Activated T-helper 17 cell treated with anti-CD3 and anti-CD28 coated beads, Interleukin-2, amount 50 U/mL, for 72 hours (primary cell): ENCODE data around the gene MAML3. TPM values are rescaled to one million over a fixed set of nuclear protein-coding genes. Genes with fewer than 3 reads are reported as not detected.

Experiments used
- ATAC-seq: fragments of 150-1000 bp; cut with Tn5 transposase; replicated peaks from 2 replicates; pipeline ENCODE4 v1.10.0; 2021; ENCODE audit warnings: mild to moderate bottlenecking, moderate library complexity
- H3K27ac Mint-ChIP-seq: one replicate; pipeline ENCODE4 v1.8.0; 2022; ENCODE audit warnings: mixed read lengths
- H3K27me3 Mint-ChIP-seq: one replicate; pipeline ENCODE4 v1.8.0; 2022; ENCODE audit warnings: mixed read lengths
- H3K36me3 Mint-ChIP-seq: one replicate; pipeline ENCODE4 v1.8.0; 2022; ENCODE audit warnings: low read depth, mild to moderate bottlenecking, mixed read lengths
- H3K4me1 Mint-ChIP-seq: one replicate; pipeline ENCODE4 v1.8.0; 2022; ENCODE audit warnings: mixed read lengths
- H3K4me3 Mint-ChIP-seq: one replicate; pipeline ENCODE4 v1.8.0; 2022; ENCODE audit warnings: mild to moderate bottlenecking, mixed read lengths
- H3K9me3 Mint-ChIP-seq: one replicate; pipeline ENCODE4 v1.8.0; 2022; ENCODE audit warnings: mixed read lengths
- total RNA-seq, 2 donors: library from RNA; stranded (reverse); gene quantifications; one replicate each; pipeline ENCODE4 v1.2.3, GENCODE V29; 2022

The MAML3 gene
- total RNA-seq, 2 donors from 2014 or later, result 0.98 to 1.3 TPM

DNA sequence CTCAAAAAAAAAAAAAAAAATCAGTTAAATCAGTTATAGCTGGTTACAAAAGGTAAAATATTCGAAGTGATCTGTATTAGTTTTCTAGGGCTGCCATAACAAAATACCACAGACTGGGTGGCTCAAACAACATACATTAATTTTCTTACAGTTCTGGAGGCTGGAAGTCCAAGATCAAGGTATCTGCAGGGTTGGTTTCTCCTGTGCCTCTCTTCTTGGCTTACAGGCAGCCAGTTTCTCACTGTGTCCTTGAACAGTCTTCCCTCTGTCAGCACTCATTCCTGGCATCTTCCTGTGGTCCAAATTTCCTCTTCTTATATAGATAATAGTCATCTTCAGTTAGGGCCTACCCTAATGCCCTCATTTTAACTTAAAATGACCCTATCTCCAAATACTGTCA is 248.5 kb downstream of the MAML3 start:
- H3K36me3 Mint-ChIP-seq, result no peaks in the 10 kb centered on the region
- H3K9me3 Mint-ChIP-seq, result peaks cover 3% of the 10 kb centered on the region
- H3K27me3 Mint-ChIP-seq, result peaks cover 3% of the 10 kb centered on the region
- no peak overlapping the region for H3K4me3 Mint-ChIP-seq
- no peak overlapping the region for H3K27ac Mint-ChIP-seq
- ATAC-seq, result no peak
- no peaks in the 10 kb centered on the region for H3K4me1 Mint-ChIP-seq

DNA sequence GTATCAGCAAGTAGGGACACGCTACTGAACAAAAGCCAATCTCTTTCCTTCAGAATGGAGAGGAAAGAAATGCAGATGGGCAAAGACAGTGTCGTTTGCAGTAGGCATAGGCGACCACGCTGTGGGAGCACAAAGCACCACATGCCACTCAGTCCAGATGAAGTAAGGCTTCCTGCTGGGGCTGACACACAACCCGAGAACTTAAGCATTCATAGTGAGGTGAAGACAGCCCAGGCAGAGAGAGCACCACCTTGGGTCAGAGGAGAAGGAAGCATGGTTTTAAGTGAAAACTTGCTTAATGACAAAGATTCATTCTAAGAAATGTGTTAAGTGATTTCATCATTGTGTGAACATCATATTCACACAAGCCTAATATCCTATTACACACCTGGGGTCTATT is 249.6 kb downstream of the MAML3 start:
- Mint-ChIP-seq H3K36me3 (no peaks in the 10 kb centered on the region), H3K27ac (no peak overlapping the region), H3K9me3 (peaks cover 3% of the 10 kb centered on the region), H3K4me3 (no peak overlapping the region), H3K4me1 (no peaks in the 10 kb centered on the region), H3K27me3 (peaks cover 3% of the 10 kb centered on the region)
- no peak for ATAC-seq

DNA sequence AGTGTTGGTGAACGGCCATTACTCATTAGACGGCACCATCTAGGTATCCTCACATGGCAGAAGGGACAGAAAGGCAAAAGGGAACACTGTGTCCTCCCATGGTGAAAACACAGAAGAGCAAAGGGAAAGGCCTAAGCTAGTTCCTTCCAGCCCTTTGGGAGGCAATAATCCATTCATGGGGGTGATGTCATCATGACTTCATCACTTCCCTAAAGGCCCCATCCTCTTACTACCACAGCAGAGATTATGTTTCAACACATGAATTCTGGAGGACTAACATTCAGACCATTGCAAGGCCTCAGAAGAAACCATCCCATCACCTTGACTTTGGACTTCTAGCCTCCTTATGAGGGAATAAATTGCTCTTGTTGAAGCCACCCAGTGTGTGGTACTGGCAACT is 250.1 kb downstream of the MAML3 start:
- Mint-ChIP-seq H3K27ac (no peak overlapping the region), H3K4me1 (no peaks in the 10 kb centered on the region), H3K9me3 (peaks cover 3% of the 10 kb centered on the region), H3K4me3 (no peak overlapping the region), H3K27me3 (peaks cover 3% of the 10 kb centered on the region), H3K36me3 (no peaks in the 10 kb centered on the region)
- no peak for ATAC-seq

DNA sequence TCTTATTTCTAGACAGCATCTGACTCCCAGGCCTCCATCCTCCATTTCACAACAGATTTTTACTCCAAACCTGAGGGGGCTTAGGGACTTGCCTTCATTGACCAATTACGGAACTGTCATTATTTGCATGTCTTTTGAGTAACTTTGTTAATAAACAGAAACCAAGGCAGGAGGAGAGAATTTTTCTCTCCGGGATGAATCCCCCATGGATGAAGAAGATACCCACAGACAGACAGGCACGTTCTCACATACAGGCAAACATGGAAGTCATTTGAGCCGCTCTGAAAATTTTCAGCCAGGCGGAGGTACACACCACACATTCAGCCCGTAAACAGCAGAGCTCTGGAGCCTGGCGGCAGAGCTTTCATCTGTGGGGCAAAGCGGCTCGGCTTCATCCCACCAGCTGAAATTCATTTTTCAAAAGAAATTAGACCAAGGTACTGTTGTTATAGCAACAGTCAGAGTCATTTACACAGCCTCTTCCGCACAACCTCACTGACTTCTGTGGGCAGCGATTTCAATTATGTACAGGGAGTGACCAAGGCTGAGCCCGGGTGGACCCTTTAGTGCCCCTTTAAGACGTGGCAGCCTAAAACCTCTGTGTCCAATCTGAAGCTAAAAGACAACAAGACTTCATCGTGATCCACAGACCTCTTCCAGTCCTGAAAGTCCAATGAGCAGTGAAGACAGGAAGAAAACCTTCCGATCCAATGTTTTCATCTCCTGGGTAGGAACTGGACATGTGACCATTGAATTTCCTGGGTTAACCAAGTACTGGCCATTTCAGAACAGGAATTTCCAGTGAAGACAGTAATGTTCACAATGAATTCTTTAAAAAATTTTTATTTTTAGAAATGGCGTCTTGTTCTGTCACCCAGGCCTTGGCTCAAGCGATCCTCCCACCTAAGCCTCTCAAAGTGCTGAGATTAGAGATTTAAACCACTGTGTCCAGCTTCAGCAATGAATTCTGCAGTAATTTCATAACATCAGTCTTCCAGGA is 251.4 kb downstream of the MAML3 start:
- Mint-ChIP-seq H3K27ac (no peak overlapping the region), H3K4me1 (no peaks in the 10 kb centered on the region), H3K4me3 (no peak overlapping the region), H3K36me3 (no peaks in the 10 kb centered on the region), H3K9me3 (peaks cover 3% of the 10 kb centered on the region), H3K27me3 (peaks cover 3% of the 10 kb centered on the region)
- ATAC-seq, result no peak

DNA sequence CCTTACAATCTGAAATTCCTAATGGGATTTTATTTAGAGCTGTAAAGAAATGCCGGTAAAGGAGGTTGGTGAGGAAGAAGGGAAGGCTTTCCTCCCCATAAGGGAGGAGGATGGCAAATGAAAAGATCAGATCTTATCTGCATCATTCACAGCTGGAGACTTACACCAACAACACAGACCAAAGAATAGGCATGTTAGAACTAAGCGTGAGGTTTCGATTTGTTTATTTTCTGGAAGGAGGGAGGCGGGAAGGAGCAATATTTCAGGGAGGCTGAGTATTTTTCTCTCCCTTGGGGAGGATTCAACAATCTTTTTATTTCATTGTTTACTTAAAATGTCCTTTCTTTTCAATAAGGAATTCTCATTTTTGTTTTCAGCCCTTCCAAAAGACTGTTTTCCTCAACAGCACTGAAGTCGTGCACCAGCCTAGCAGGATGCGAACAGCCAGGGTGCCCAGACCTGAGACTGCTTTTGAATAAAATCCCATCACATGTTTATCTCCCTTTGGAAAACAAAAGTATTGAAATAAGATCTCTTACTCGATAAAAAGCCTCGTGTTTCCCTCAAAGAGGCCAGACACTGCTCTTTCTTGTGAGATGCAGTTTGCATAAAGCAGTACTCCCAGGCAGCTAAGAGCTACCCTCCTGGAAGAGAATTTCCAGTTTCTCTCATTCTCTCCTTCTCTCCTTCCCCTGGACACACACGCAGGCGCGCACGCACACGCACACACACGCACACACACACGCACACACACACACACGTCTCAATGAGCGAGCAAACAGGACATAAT is 252.3 kb downstream of the MAML3 start:
- Mint-ChIP-seq H3K9me3 (peaks cover 3% of the 10 kb centered on the region), H3K4me3 (no peak overlapping the region), H3K36me3 (no peaks in the 10 kb centered on the region), H3K27me3 (peaks cover 3% of the 10 kb centered on the region), H3K4me1 (no peaks in the 10 kb centered on the region), H3K27ac (no peak overlapping the region)
- no peak for ATAC-seq

DNA sequence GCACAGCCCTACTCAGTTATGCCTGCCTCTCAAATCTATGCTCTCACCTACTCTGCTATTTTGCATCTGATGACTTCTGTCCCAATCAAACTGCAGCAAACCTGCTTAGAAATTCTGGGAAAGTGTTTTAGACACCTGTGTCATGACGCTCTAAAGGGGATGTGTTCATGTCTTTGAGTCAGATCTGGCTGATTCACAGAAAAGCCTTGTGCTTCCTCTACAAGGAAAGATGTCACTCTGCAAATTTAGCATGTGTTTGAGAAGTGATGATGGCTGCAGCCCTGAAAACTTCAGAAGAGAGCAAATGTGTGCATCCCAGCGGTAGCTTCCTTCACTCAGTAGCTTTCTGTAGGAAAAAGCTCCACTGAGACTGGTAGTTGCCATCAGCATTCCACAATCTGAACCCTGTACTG is 253.0 kb downstream of the MAML3 start:
- peak overlapping the region; percentile 20 for H3K27ac Mint-ChIP-seq
- H3K9me3 Mint-ChIP-seq, result peaks cover 3% of the 10 kb centered on the region
- no peaks in the 10 kb centered on the region for H3K4me1 Mint-ChIP-seq
- H3K27me3 Mint-ChIP-seq, result peaks cover 3% of the 10 kb centered on the region
- H3K4me3 Mint-ChIP-seq, result no peak overlapping the region
- ATAC-seq, result peak; percentile 74
- H3K36me3 Mint-ChIP-seq, result no peaks in the 10 kb centered on the region

DNA sequence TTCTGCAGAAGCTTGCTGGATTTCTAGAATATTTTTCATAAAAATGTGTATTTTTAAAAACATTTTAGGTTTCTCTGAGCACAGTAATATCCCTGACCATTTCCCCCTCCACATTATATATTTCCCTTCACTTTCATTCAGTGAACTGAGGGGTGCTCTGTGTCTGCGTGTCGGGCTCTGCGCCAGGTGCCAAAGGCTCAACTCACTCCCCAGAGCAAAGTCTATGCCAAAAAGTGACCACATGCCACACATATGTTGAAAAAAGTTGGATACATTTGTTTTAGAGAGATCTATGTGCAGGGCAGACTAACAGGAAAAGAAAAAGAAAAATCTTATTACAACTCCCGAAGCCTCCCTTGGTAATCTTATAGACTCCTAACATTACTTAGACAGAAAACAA is 254.6 kb downstream of the MAML3 start:
- H3K36me3 Mint-ChIP-seq, result no peaks in the 10 kb centered on the region
- peaks cover 3% of the 10 kb centered on the region for H3K9me3 Mint-ChIP-seq
- no peak overlapping the region for H3K4me3 Mint-ChIP-seq
- no peak for ATAC-seq
- peaks cover 3% of the 10 kb centered on the region for H3K27me3 Mint-ChIP-seq
- no peak overlapping the region for H3K27ac Mint-ChIP-seq
- no peaks in the 10 kb centered on the region for H3K4me1 Mint-ChIP-seq

DNA sequence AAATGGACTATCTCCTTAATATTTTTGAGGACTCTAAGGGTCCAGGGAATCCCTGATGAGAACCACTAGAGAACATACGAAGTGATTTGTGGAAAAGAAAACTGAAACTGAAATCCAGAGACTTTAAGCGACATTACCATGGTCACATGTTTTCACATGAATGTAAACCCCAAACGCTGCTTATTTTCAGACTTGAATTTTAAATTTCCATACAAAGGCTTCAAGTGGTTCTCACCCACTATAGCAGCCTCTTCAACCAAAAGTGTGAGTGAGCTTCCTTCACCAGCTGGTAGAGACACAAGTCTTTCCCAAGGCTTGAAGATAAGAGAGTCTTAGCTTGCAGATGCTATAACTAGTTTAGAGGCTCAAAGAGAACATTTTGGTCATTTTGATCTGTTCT is 255.7 kb downstream of the MAML3 start:
- ATAC-seq, result peak; percentile 18
- H3K9me3 Mint-ChIP-seq, result no peaks in the 10 kb centered on the region
- H3K36me3 Mint-ChIP-seq, result no peaks in the 10 kb centered on the region
- no peaks in the 10 kb centered on the region for H3K4me1 Mint-ChIP-seq
- H3K27me3 Mint-ChIP-seq, result peaks cover 3% of the 10 kb centered on the region
- H3K27ac Mint-ChIP-seq, result no peak overlapping the region
- H3K4me3 Mint-ChIP-seq, result no peak overlapping the region

DNA sequence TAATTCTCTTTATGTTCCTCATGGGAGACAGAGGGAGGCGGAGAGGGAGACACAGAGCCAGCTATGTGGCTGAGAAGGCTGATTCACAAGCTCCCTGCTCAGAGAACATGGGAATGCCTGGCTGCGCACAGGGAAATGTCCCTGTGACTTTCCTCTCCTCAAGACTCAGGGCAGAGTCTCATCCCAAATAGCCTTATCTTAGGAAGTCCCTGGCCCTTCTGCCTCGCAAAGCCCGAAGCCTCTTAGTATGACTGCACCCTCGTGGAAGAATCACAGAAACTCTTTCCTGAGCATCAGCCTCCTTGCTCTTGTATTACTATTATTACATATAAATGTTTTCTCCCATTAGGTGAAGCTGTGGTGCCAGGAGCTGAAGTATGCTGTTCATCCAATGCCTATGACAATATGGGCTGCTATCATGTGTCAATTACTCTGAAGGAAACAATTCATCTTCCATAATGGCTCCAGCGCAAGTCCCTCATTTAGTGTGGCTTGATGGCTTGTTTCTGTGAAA is 257.8 kb downstream of the MAML3 start:
- Mint-ChIP-seq H3K9me3 (no peaks in the 10 kb centered on the region), H3K4me3 (no peak overlapping the region), H3K36me3 (no peaks in the 10 kb centered on the region), H3K4me1 (no peaks in the 10 kb centered on the region), H3K27me3 (peaks cover 3% of the 10 kb centered on the region), H3K27ac (no peak overlapping the region)
- no peak for ATAC-seq

DNA sequence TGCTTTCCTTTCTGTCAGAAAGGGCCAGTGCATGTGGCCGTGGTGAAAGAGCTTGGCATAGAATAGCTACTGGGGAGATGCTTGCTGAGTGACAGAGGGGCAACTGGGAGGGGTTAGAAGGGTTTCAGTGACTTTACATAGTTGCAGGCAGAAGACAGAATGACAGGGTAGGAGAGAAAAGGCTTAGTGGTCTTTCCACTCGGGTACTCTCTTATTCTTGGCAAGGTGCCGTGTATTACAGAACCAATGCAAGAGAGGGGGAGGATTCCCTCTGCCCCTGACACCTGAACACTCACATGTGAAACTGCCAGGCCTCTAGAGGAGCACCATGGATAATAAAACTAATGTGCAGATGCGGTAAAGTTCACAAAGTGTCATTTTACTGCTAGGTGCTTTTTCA is 260.2 kb downstream of the MAML3 start:
- Mint-ChIP-seq H3K4me3 (no peak overlapping the region), H3K27me3 (no peaks in the 10 kb centered on the region), H3K27ac (no peak overlapping the region), H3K4me1 (no peaks in the 10 kb centered on the region), H3K36me3 (no peaks in the 10 kb centered on the region), H3K9me3 (no peaks in the 10 kb centered on the region)
- no peak for ATAC-seq

DNA sequence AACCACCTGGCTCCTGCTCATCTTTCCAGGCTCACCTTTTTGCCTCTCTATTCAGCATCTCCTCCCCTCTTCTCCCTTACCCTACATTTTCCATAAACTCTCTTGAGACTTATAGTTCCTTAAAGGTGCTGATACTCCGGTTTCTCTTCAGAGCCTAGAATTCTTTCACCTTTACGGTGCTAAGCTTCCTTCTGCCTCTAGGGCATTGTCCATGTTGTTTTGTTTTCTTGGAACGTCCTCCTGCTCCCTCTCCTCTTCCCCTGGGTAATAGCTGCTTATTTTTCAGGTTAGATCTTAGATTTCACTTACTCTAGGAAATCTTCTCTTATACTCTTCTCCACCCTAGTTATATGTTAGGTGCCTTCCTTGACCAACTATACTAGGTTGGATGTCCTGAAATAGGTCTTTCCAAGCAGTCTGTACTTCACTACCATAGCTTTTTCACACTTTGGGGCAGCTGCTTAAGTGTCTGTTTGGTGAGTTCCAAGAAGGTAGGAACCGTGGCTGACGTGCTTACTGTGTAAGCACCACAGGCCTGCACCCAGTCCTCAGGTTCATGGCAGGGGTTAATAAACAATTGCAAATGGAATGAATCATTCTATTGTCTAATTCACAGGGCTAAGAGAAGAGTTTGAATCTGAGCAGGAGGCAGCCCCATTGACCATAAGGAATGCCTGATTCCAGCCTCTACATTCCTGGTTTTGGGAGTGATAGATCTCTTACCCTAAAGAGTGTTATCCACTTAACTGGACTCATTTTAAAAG is 260.8 kb downstream of the MAML3 start:
- H3K4me1 Mint-ChIP-seq, result no peaks in the 10 kb centered on the region
- ATAC-seq, result no peak
- H3K9me3 Mint-ChIP-seq, result no peaks in the 10 kb centered on the region
- H3K27me3 Mint-ChIP-seq, result no peaks in the 10 kb centered on the region
- H3K36me3 Mint-ChIP-seq, result no peaks in the 10 kb centered on the region
- no peak overlapping the region for H3K4me3 Mint-ChIP-seq
- no peak overlapping the region for H3K27ac Mint-ChIP-seq

DNA sequence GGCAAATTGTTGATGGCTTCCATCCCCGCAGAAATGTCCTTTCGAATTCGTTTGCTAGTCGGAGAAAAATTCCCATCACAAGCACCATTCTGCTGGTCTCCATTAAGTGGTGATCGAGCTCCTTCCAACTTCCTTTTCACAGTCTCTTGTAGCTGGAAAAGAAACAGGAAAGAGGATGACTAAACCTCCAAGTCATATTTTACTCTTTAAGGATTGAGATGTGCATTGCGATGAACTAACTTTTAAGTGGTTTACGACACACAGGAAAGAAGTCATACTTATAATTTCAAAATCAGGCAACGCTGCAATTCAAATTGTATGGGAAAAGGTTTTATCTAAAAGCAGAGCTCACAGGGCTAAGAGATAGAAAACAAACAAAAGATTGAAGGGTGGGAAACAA is 263.2 kb downstream of the MAML3 start:
- Mint-ChIP-seq H3K36me3 (no peaks in the 10 kb centered on the region), H3K4me1 (no peaks in the 10 kb centered on the region), H3K9me3 (no peaks in the 10 kb centered on the region), H3K27me3 (no peaks in the 10 kb centered on the region), H3K27ac (no peak overlapping the region), H3K4me3 (no peak overlapping the region)
- ATAC-seq, result no peak

DNA sequence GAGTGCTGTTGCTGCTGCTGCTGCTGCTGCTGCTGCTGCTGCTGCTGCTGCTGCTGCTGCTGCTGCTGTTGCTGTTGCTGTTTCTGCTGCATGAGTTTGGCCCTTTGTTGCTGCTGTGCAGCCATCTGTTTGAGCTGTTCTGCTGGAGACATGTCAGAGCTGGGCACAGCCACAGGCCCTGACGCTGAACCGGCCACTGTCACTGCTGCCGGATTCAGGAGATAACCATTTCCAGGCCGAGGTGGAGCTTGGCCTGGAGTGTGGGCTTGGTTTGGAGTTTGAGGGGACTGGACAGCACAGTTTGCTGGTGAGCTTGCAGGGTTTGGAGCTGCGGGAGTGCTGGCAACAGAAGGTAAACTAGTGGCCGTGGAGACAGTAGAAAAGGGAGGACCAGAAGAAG is 264.1 kb downstream of the MAML3 start:
- Mint-ChIP-seq H3K36me3 (no peaks in the 10 kb centered on the region), H3K4me3 (no peak overlapping the region), H3K27ac (no peak overlapping the region), H3K27me3 (no peaks in the 10 kb centered on the region), H3K9me3 (no peaks in the 10 kb centered on the region), H3K4me1 (no peaks in the 10 kb centered on the region)
- no peak for ATAC-seq

DNA sequence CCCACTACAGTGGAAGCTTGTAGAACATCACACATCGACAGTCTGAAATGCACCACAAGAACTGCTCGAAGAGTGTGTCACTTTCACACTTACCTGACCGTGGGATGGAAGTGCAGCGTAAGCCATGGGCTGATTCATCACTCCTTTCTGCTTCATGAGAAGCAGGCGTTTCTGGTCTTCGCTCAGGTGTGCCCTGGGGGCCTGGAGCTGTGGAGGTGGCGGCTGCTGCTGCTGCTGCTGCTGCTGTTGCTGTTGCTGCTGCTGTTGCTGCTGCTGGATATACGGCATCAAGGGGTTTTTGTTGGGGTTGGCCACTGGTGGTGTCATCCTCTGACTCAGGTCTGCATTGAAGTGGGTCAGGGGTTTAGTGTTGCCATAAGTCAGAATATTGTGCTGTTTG is 264.7 kb downstream of the MAML3 start:
- peak; percentile 71 for ATAC-seq
- no peaks in the 10 kb centered on the region for H3K27me3 Mint-ChIP-seq
- no peak overlapping the region for H3K4me3 Mint-ChIP-seq
- no peak overlapping the region for H3K27ac Mint-ChIP-seq
- no peaks in the 10 kb centered on the region for H3K9me3 Mint-ChIP-seq
- no peaks in the 10 kb centered on the region for H3K36me3 Mint-ChIP-seq
- no peaks in the 10 kb centered on the region for H3K4me1 Mint-ChIP-seq
